Fibroblast of the conjunctiva (primary cell): ENCODE data around the gene ACP3.

Experiments used
- DNase-seq: peaks from one replicate; pipeline ENCODE4 v3.0.0-alpha.2; 2010; ENCODE audit warnings: low read depth

Gene ACP3

DNA sequence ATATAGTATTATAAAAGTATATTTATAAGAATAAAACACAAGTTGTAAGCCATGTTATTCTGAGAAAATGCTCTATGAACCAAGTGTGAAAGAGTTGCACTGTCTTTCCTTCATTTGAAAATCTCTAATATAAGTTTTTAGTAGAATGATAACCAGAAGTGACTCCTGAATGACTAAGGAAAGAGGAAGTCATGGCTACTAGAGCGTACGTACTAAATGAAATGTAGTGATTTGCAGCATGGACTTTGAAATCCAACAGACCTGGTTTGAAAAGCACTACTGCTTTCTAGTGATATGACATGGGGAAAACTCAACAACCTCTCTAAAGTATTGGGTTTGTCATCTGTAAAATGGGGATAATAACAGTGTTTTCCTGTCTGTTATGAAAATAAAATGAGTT is 89.8 kb downstream of the ACP3 start:
- DNase-seq = no peak
